WTC11 (cell line): Measurements from ENCODE around the gene ATP2B2. TPM values are rescaled to one million over a fixed set of nuclear protein-coding genes. Genes with fewer than 3 reads are reported as not detected.
A peak's percentile ranks its signal among the peaks of the same experiment; 100 is the strongest.

Experiments used
- ATAC-seq: fragments of 200-7000 bp; cut with Tn5 transposase; 2 replicates; pipeline ENCODE4 v1.10.0; 2021; ENCODE audit warnings: mild to moderate bottlenecking, moderate library complexity
- CTCF ChIA-PET: fragments of 300-600 bp; sonication (Branson Sonifier 250); formaldehyde crosslinking; loops from one replicate; lab custom pipeline; 2021; ENCODE audit warnings: antibody characterized with exemption; lab: Charles Lee
- POLR2A ChIA-PET: fragments of 350-600 bp; sonication (Branson Sonifier 250); formaldehyde crosslinking; loops from one replicate; lab custom pipeline; 2021; ENCODE audit warnings: antibody characterized with exemption; lab: Charles Lee
- DNase-seq: peaks from one replicate; pipeline ENCODE4 v3.0.0; 2021; ENCODE audit warnings: low spot score
- H3K27ac Mint-ChIP-seq: 2 replicates; pipeline ENCODE4 v1.8.0; 2021; ENCODE audit warnings: mixed read lengths
- H3K27me3 Mint-ChIP-seq: 2 replicates; pipeline ENCODE4 v1.8.0; 2021; ENCODE audit warnings: low read depth, mild to moderate bottlenecking, moderate library complexity, mixed read lengths
- H3K36me3 Mint-ChIP-seq: 2 replicates; pipeline ENCODE4 v1.8.0; 2021; ENCODE audit warnings: mixed read lengths
- H3K4me1 Mint-ChIP-seq: 2 replicates; pipeline ENCODE4 v1.8.0; 2022; ENCODE audit warnings: mixed read lengths
- H3K4me3 Mint-ChIP-seq: 2 replicates; pipeline ENCODE4 v1.8.0; 2021; ENCODE audit warnings: mild to moderate bottlenecking, moderate library complexity, mixed read lengths
- H3K9me3 Mint-ChIP-seq: 2 replicates; pipeline ENCODE4 v1.8.0; 2021; ENCODE audit warnings: mixed read lengths
- CREB1 ChIP-seq: sonication (generic); formaldehyde crosslinking; IDR thresholded peaks from 2 replicates; pipeline ENCODE4 v1.8.0; 2023; ENCODE audit warnings: mild to moderate bottlenecking, missing genetic modification reagents
- CREM ChIP-seq: sonication (generic); formaldehyde crosslinking; IDR thresholded peaks from 2 replicates; pipeline ENCODE4 v1.8.1; 2022; ENCODE audit warnings: mild to moderate bottlenecking, missing genetic modification reagents, moderate library complexity
- FOXJ3 ChIP-seq: sonication (generic); formaldehyde crosslinking; IDR thresholded peaks from 2 replicates; pipeline ENCODE4 v1.9.0; 2021; ENCODE audit warnings: missing genetic modification reagents, mild to moderate bottlenecking, borderline replicate concordance
- GRHL2 ChIP-seq: fragments of 250-450 bp; sonication (Bioruptor Pico); IDR thresholded peaks from 2 replicates; pipeline ENCODE4 v1.8.0; 2022; ENCODE audit warnings: mild to moderate bottlenecking, moderate library complexity; ENCODE audit not compliant: insufficient replicate concordance, severe bottlenecking
- GTF2I ChIP-seq: fragments of 250-450 bp; sonication (Bioruptor Pico); conservative IDR thresholded peaks from 2 replicates; pipeline ENCODE4 v1.4.0; 2021; ENCODE audit warnings: mild to moderate bottlenecking
- MXD4 ChIP-seq: fragments of 250-450 bp; sonication (Bioruptor Pico); IDR thresholded peaks from 2 replicates; pipeline ENCODE4 v1.8.0; 2021; ENCODE audit warnings: mild to moderate bottlenecking, moderate library complexity, borderline replicate concordance
- NFYB ChIP-seq: sonication (generic); formaldehyde crosslinking; conservative IDR thresholded peaks from 2 replicates; pipeline ENCODE4 v1.8.0; 2022; ENCODE audit warnings: low read depth, missing genetic modification reagents
- NR3C1 ChIP-seq: sonication (generic); formaldehyde crosslinking; conservative IDR thresholded peaks from 2 replicates; pipeline ENCODE4 v1.8.1; 2023; ENCODE audit warnings: low read depth, mild to moderate bottlenecking, missing genetic modification reagents
- SMAD3 ChIP-seq: sonication (generic); formaldehyde crosslinking; IDR thresholded peaks from 2 replicates; pipeline ENCODE4 v1.8.0; 2022; ENCODE audit warnings: missing genetic modification reagents, mild to moderate bottlenecking, borderline replicate concordance
- TCF7 ChIP-seq: sonication (generic); formaldehyde crosslinking; IDR thresholded peaks from 2 replicates; pipeline ENCODE4 v1.8.0; 2022; ENCODE audit warnings: mild to moderate bottlenecking, low read depth, missing genetic modification reagents, moderate library complexity
- TEAD4 ChIP-seq: sonication (generic); formaldehyde crosslinking; IDR thresholded peaks from 2 replicates; pipeline ENCODE4 v1.8.0; 2022; ENCODE audit warnings: mild to moderate bottlenecking, missing genetic modification reagents
- ZNF317 ChIP-seq: sonication (generic); formaldehyde crosslinking; IDR thresholded peaks from 2 replicates; pipeline ENCODE4 v1.8.1; 2023; ENCODE audit warnings: low read depth, mild to moderate bottlenecking, moderate library complexity, missing genetic modification reagents, borderline replicate concordance
- ZNF396 ChIP-seq: fragments of 250-450 bp; sonication (Bioruptor Pico); IDR thresholded peaks from 2 replicates; pipeline ENCODE4 v1.8.0; 2021; ENCODE audit warnings: mild to moderate bottlenecking, moderate library complexity, borderline replicate concordance
- total RNA-seq: library from RNA; stranded (reverse); gene quantifications from 3 replicates; pipeline ENCODE4 v1.2.3, GENCODE V29; 2021
- TF ChIP-seq, protein P1 (sequence below): sonication (generic); formaldehyde crosslinking; IDR thresholded peaks from 2 replicates; pipeline ENCODE4 v1.8.1; 2022; ENCODE audit warnings: low read depth, mild to moderate bottlenecking, moderate library complexity, missing genetic modification reagents, borderline replicate concordance
- TF ChIP-seq, protein P2 (sequence below): sonication (generic); formaldehyde crosslinking; conservative IDR thresholded peaks from 2 replicates; pipeline ENCODE4 v1.8.1; 2023; ENCODE audit warnings: mild to moderate bottlenecking, low read depth, missing genetic modification reagents, moderate library complexity
- TF ChIP-seq, protein P3 (sequence below): fragments of 200-600 bp; IDR thresholded peaks from 2 replicates; pipeline ENCODE4 v1.8.0; 2022; ENCODE audit warnings: antibody characterized with exemption
- TF ChIP-seq, protein P4 (sequence below): sonication (generic); formaldehyde crosslinking; IDR thresholded peaks from 2 replicates; pipeline ENCODE4 v1.8.1; 2023; ENCODE audit warnings: mild to moderate bottlenecking, missing genetic modification reagents

ATP2B2 gene
- total RNA-seq, 1 experiment from 2014 or later = 0.48 TPM

GRCh38 chr3:10552631-10552943 lies 47.2 kb upstream of the ATP2B2 start:
- H3K27me3 Mint-ChIP-seq = no peaks in the 10 kb centered on the region
- CTCF ChIA-PET = interaction anchor here (1.1 to 2.0 kb wide), 2 partner anchors 41 to 156 kb away, joined by 3 to 4 read pairs; no protein-coding TSS in a partner anchor
- no peak overlapping the region for H3K27ac Mint-ChIP-seq
- POLR2A ChIA-PET = no interaction called here
- no peaks in the 10 kb centered on the region for H3K9me3 Mint-ChIP-seq
- peaks cover 7% of the 10 kb centered on the region; the same call in 1 of the 2 replicates for H3K4me1 Mint-ChIP-seq
- ATAC-seq (no peak), DNase-seq (no peak)
- no peaks in the 10 kb centered on the region for H3K36me3 Mint-ChIP-seq
- TF ChIP-seq TEAD4 (CRISPR knock-in tag) = no peak
- no peak for TF ChIP-seq GTF2I (CRISPR knock-in tag)
- TF ChIP-seq, protein P1, sequence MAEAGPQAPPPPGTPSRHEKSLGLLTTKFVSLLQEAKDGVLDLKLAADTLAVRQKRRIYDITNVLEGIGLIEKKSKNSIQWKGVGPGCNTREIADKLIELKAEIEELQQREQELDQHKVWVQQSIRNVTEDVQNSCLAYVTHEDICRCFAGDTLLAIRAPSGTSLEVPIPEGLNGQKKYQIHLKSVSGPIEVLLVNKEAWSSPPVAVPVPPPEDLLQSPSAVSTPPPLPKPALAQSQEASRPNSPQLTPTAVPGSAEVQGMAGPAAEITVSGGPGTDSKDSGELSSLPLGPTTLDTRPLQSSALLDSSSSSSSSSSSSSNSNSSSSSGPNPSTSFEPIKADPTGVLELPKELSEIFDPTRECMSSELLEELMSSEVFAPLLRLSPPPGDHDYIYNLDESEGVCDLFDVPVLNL (CRISPR knock-in tag) = no peak
- TF ChIP-seq, all 79 proteins: peak for 0
- no peak overlapping the region for H3K4me3 Mint-ChIP-seq

- Mint-ChIP-seq H3K4me3 (no peak overlapping the region), H3K27me3 (no peaks in the 10 kb centered on the region), H3K4me1 (peaks cover 7% of the 10 kb centered on the region; the same call in 1 of the 2 replicates), H3K36me3 (no peaks in the 10 kb centered on the region), H3K9me3 (no peaks in the 10 kb centered on the region)
- CTCF ChIA-PET = interaction anchor here (1.1 to 2.0 kb wide), 3 partner anchors 40 to 186 kb away, joined by 3 to 4 read pairs (median 3); no protein-coding TSS in a partner anchor
- POLR2A ChIA-PET = no interaction called here
- no peak for TF ChIP-seq TCF7 (CRISPR knock-in tag)
- TF ChIP-seq, all 79 proteins: peak for 0
- H3K27ac Mint-ChIP-seq = no peak overlapping the region
- ATAC-seq (no peak), DNase-seq (no peak)
These were observed 46.6 kb upstream of the ATP2B2 start for GRCh38 chr3:10551821-10552630.

DNA sequence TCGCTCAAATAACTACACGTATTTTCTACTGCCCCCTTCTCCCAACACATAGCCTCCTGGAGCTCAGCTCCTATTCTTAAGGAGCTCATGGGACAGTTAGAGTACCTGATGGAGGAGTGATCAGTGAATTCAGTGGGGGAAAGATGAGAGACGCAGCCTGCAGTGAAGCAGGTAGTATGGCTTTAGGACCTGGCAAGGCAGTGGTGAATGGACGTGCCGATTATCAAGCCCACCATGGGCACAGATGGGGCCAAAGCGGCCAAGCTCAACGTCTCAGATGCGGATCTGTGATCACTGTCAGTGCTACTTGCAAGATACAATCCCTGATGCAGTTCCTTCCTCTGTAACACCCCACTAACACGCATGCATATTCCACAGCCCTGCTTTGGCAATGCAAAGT lies 45.8 kb upstream of the ATP2B2 start:
- peaks cover 7% of the 10 kb centered on the region; the same call in 1 of the 2 replicates for H3K4me1 Mint-ChIP-seq
- no peak for DNase-seq
- H3K27me3 Mint-ChIP-seq = no peaks in the 10 kb centered on the region
- H3K4me3 Mint-ChIP-seq = no peak overlapping the region
- no peak for TF ChIP-seq MXD4
- TF ChIP-seq ZNF396 (CRISPR knock-in tag) = no peak
- no peak for TF ChIP-seq NR3C1 (CRISPR knock-in tag)
- TF ChIP-seq, protein P2, sequence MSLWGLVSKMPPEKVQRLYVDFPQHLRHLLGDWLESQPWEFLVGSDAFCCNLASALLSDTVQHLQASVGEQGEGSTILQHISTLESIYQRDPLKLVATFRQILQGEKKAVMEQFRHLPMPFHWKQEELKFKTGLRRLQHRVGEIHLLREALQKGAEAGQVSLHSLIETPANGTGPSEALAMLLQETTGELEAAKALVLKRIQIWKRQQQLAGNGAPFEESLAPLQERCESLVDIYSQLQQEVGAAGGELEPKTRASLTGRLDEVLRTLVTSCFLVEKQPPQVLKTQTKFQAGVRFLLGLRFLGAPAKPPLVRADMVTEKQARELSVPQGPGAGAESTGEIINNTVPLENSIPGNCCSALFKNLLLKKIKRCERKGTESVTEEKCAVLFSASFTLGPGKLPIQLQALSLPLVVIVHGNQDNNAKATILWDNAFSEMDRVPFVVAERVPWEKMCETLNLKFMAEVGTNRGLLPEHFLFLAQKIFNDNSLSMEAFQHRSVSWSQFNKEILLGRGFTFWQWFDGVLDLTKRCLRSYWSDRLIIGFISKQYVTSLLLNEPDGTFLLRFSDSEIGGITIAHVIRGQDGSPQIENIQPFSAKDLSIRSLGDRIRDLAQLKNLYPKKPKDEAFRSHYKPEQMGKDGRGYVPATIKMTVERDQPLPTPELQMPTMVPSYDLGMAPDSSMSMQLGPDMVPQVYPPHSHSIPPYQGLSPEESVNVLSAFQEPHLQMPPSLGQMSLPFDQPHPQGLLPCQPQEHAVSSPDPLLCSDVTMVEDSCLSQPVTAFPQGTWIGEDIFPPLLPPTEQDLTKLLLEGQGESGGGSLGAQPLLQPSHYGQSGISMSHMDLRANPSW (CRISPR knock-in tag) = no peak
- TF ChIP-seq, protein P3, sequence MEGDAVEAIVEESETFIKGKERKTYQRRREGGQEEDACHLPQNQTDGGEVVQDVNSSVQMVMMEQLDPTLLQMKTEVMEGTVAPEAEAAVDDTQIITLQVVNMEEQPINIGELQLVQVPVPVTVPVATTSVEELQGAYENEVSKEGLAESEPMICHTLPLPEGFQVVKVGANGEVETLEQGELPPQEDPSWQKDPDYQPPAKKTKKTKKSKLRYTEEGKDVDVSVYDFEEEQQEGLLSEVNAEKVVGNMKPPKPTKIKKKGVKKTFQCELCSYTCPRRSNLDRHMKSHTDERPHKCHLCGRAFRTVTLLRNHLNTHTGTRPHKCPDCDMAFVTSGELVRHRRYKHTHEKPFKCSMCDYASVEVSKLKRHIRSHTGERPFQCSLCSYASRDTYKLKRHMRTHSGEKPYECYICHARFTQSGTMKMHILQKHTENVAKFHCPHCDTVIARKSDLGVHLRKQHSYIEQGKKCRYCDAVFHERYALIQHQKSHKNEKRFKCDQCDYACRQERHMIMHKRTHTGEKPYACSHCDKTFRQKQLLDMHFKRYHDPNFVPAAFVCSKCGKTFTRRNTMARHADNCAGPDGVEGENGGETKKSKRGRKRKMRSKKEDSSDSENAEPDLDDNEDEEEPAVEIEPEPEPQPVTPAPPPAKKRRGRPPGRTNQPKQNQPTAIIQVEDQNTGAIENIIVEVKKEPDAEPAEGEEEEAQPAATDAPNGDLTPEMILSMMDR = no peak
- no peak for TF ChIP-seq CREM (CRISPR knock-in tag)
- TF ChIP-seq FOXJ3 = no peak
- no peak for TF ChIP-seq CREB1 (CRISPR knock-in tag)
- TF ChIP-seq, all 79 proteins: peak for 0
- Mint-ChIP-seq H3K36me3 (no peaks in the 10 kb centered on the region), H3K27ac (no peak overlapping the region), H3K9me3 (no peaks in the 10 kb centered on the region)
- ChIA-PET POLR2A (no interaction called here), CTCF (interaction anchor here (1.1 kb wide), 1 partner anchor 187 kb away, joined by 3 read pairs; no protein-coding TSS in a partner anchor)
- no peak for ATAC-seq

DNA sequence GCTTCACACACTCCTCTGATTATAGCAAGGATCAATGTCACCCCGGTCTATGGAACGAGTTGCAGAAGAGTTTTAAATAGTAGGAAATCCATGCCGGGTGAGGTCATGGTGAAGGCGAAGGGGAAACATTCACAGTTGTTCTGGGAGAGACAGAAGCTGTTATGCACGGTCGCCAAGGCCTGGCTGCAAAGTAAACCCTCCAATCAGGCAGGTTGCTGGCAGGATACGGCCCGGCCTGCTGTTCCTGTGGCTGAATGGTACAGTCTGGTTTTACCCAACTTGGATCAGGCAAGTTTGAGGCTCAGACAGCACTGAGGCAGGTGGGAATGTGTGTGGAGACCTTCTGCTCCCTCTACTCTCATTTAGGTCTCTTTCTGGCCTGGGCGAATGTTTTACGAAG lies 45.3 kb upstream of the ATP2B2 start:
- CTCF ChIA-PET = no interaction called here
- TF ChIP-seq, protein P4, sequence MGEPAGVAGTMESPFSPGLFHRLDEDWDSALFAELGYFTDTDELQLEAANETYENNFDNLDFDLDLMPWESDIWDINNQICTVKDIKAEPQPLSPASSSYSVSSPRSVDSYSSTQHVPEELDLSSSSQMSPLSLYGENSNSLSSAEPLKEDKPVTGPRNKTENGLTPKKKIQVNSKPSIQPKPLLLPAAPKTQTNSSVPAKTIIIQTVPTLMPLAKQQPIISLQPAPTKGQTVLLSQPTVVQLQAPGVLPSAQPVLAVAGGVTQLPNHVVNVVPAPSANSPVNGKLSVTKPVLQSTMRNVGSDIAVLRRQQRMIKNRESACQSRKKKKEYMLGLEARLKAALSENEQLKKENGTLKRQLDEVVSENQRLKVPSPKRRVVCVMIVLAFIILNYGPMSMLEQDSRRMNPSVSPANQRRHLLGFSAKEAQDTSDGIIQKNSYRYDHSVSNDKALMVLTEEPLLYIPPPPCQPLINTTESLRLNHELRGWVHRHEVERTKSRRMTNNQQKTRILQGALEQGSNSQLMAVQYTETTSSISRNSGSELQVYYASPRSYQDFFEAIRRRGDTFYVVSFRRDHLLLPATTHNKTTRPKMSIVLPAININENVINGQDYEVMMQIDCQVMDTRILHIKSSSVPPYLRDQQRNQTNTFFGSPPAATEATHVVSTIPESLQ = no peak
- no peak for TF ChIP-seq GRHL2 (CRISPR knock-in tag)
- TF ChIP-seq TCF7 (CRISPR knock-in tag) = no peak
- no peak for TF ChIP-seq ZNF396 (CRISPR knock-in tag)
- no peak for TF ChIP-seq NFYB (CRISPR knock-in tag)
- no peak for TF ChIP-seq FOXJ3
- TF ChIP-seq, protein P1 (CRISPR knock-in tag) = no peak
- no peak for TF ChIP-seq ZNF317 (CRISPR knock-in tag)
- no peak for TF ChIP-seq TEAD4 (CRISPR knock-in tag)
- no peak for TF ChIP-seq SMAD3 (CRISPR knock-in tag)
- TF ChIP-seq, all 79 proteins: peak for 0
- POLR2A ChIA-PET = no interaction called here
- H3K36me3 Mint-ChIP-seq = no peaks in the 10 kb centered on the region
- peaks cover 7% of the 10 kb centered on the region; the same call in 1 of the 2 replicates for H3K4me1 Mint-ChIP-seq
- no peak for DNase-seq
- ATAC-seq = no peak
- H3K4me3 Mint-ChIP-seq = no peak overlapping the region
- no peaks in the 10 kb centered on the region for H3K9me3 Mint-ChIP-seq
- peak overlapping the region; percentile 25; the same call in 1 of the 2 replicates for H3K27ac Mint-ChIP-seq
- no peaks in the 10 kb centered on the region for H3K27me3 Mint-ChIP-seq
